ENCODE data around the gene HCK.

DNA sequence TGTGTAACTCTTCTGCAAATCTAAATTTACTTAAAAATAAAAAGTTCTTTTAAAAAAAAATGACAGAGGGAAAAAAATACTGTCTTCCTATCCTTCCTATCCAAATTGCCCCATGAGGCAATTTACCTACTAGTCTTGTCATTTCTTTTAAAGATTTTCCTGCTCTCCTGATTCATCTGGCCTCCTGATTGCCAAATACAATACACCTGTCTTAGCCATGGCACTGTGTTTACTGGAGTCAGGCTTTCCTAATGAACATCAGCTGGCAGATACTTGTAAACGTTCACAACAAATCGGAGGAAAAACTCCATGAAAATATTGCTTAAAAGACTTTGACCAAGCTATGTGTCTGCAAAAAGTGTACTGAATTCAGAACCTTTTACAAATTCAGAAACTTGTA, 78.9 kb downstream of the HCK start:
- TF ChIP-seq CEBPB (IDR thresholded peaks at IDR 0.05) (no peak), ESRRA (IDR thresholded peaks at IDR 0.05; ENCODE audit: borderline replicate concordance, low read length) (no peak)
